GM18873 (cell line): ENCODE results near the gene A1BG.
"Not testable (repeated sequence)": the region's sequence is repeated elsewhere in the genome, so short reads cannot be mapped to it uniquely, and the experiment has no call there.

Experiments used
- ATAC-seq: cut with Tn5 transposase; IDR thresholded peaks from one replicate; pipeline ENCODE4 v1.9.1; 2021; ENCODE audit warnings: mild to moderate bottlenecking, moderate library complexity, moderate number of reproducible peaks; ENCODE audit not compliant: unreplicated experiment, low FRiP score

A1BG gene

DNA sequence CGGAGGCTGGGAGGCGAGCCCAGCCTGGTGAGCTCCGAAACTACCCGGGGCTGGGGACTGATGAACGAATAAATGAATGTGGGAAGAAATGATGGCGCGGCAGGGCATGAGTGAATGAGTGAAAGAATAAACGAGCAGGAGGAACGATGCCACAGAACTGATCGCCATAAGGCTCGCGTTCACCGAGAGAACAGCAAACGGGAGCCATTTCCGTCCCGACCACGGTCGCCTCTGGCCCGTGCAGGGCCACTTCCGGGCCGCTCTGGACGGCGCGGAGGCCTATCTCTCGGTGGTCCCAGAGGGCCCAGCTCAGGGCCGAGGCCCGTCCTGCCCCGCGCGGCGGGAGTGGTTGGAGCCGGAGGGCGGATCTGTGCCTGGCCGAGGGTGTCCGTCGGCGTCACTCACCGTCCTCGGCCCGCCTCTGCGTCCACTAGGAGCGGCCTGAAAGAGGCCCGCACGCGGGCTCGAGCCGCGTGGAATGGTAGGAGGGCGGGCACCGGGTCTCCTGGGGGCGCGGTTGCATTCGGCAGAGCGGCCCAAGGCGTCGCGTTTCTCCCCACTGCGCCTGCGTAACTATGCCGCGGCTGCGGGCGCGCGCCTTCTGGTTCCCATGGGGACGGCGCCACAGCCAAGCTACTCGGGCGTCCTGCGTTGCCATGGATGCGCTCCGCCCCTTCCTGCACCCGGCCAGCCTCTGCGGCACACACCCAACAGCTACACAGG is 9.1 kb upstream of the A1BG start, which contains the start of gene ZNF497:
ZNF497 (minus strand) TSS at position 480 of the 723 bp plus-strand sequence. CDS start 5,116 bp downstream, outside the sequence.
- peak; percentile 77 for ATAC-seq

DNA sequence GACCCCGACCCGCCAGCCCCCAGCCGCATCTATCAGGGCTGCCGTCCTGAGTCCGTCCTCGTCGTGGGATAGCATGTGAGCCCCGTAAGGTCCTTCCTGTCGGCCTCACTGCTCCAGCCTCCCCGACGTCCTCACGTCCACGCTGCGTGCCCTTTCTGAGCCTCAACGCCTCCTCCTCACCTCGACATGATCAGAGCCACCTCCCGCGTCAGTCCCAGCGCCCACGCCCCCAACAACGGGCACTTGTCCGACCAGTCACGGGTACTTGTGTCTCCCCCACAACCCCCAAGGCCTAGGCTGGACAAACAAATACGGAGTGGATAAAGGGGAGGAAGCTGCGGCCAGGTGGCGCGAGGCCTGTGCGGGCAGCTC is 8.6 kb upstream of the A1BG start:
- no peak for ATAC-seq

DNA sequence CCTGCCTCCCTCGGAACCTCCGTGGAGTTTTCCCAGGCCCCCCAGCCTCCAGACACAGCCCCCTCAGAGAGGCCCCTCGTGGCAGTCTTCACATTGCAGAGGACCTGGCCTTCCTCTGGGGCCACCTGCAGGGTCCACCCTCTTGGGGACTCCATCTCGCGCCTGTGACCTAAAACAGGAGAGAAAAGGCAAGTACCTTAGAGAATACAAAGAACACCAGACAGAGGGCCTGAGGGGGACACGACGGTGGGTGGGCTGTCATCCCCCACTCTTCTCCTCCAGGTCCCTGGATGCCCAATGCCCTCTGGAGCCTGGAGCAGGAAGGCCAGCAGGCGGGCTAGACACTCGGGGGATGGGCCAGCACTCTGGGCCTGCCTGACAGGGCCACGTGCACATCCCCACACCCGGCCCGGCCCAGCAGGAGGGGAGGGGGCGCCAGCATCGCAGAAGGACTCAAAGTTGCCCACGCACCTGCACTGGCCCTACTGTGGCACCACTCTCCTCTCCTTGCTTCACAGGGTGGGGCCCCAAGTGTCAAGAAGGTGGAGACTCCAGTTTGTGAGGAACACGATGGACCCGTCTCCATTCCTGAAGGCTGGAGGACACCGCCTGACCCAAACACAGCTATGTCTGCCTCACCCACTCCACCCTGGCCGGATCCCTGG is 4.3 kb upstream of the A1BG start:
- no peak for ATAC-seq

DNA sequence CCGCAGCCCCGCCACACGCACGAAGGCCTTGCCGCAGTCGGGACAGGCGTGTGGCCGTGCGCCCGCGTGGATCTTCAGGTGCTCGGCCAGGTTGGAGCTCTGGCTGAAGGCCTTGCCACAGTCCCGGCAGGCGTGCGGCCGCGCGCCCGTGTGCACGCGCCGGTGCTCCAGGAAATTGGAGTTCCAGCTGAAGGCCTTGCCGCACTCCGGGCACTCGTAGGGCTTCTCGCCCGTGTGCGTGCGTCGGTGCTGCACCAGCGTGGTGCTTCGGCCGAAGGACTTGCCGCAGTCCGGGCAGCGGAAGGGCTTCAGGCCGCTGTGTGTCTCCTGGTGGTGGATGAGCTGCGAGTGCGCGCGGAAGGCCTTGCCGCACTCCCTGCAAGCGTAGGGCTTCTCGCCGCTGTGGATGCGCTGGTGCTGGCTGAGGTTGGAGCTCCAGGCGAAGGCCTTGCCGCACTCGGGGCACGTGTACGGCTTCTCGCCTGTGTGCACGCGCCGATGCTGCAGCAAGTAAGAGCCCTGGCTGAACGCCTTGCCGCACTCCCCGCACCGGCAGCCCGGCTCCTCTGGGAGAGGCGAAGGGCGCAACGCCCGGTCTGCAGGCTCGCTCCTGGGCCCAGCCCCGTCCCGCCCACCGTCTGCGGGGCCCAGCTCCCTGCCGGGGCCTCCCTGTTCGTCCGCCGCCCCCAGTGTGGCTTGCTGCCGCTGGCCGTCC is 3.6 kb upstream of the A1BG start:
- ATAC-seq: no peak

DNA sequence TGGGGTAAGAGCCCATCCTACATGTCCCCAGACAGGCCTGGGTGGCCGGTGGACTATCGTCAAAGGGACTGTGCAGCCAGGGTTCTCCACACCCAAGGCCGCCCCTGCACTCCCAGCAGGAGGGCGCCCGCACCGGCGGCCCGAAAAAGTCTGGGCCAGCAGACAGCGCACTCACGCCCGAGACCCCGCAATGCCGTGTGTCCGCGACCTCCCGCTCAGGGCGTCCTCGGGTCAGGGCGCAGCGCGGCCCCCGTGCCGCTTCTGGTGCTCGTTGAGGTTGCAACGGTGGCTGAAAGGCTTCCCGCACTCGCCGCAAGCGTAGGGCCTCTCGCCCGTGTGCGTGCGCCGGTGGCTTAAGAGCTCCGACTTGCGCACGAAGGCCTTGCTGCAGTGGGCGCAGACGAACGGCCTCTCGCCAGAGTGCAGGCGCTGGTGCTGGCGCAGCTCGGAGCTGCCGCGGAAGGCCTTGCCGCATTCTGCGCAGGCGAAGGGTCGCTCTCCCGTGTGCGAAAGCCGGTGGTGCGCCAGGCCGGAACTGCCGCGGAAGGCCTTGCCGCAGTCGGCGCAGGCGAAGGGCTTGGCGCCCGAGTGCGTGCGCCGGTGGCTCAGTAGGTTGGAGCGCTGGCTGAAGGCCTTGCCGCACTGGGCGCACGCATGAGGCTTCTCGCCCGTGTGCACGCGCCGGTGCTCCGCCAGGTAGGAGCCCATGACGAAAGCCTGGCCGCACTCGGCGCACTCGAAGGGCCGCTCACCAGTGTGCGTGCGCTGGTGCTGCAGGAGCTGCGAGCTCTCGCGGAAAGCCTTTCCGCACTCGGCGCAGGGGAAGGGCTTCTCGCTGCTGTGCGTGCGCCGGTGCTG is 2.8 kb upstream of the A1BG start:
- ATAC-seq: no peak

DNA sequence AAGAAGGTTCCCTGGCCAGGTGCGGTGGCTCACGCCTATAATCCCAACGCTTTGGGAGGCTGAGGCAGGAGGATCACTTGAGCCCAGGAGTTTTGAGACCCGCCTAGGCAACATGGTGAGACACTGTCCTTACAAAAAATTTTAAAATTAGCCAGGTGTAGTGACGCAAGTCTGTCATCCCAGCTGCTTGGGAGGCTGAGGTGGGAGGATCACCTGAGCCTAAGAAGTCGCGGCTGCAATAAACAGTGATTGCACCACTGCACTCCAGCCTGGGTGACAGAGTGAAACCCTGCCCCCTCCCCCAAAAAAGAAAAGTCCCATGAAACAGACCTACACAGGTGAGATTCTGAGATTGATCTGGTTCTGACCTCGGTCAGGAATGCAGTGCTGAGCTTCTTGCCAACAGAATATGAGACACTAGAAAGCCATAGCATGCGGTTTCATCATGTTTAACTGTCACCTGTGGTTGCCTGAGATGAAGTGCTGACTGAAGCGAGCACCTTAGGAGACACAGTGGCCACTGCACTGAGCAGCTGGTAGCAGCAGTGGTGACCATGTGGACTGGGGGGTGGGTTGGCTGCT is 2.0 kb upstream of the A1BG start:
- ATAC-seq: no peak

DNA sequence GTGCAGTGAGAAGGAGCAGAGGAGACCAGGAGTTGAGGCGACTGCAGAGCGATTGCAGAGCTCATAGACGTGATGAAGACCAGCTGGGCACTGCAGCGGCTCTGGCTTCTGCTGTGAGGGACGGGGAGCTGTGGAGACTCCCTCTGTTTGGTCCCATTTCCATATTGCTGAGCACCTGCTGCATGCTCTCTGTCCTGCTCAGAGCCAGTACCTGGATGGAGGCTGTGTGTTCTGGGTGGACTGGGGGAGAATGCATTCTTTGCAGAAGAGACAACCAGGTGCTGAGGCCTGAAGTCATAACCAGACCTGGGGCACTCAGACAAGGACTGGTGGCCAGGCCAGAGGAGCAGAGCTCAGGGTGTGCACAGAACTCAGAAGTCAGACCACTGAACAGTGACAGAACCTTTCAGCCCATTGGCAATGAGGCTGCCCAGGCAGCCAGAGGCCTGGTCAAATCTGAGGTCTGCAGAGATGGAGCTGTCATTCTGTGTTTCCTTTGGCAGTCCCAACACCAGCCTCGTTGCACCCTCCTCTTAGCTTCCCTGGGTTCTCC is 1.3 kb upstream of the A1BG start:
- ATAC-seq: no peak

DNA sequence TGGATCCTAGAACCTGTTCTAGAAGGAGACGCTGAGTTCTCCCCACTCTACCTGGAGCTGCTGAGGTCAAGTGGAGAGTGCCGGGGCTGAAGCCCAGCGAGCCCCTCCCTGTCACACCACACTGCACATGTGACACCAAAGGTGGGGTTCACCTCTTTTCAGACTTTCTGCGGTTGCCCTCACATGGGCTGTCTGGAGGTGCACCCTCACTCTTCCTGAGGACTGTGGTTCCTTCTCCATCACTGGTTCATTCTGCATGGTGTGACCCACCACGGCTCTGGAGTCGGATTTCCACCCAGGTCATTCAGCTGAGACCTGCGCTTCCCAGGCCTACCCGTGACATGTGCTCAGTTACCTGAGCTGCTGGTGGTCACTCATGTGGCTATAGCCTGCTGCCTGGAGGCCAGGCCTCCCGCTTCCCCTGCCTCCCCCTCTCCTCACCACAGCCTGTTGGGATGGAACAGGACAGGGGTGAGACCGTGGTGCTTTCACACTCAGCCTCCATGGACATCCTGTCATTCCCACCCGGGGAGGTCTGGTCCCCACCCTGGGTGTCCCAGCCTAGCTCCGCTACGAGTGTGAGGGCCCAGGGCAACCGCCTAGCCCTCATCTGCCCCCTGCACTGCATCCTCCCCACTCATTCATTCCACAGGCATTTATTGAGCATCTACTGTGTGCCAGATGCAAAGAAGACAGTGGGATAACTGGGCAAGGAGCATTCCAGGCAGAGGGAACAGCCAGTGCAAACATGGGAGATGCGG is 605 bp upstream of the A1BG start:
- ATAC-seq: no peak

DNA sequence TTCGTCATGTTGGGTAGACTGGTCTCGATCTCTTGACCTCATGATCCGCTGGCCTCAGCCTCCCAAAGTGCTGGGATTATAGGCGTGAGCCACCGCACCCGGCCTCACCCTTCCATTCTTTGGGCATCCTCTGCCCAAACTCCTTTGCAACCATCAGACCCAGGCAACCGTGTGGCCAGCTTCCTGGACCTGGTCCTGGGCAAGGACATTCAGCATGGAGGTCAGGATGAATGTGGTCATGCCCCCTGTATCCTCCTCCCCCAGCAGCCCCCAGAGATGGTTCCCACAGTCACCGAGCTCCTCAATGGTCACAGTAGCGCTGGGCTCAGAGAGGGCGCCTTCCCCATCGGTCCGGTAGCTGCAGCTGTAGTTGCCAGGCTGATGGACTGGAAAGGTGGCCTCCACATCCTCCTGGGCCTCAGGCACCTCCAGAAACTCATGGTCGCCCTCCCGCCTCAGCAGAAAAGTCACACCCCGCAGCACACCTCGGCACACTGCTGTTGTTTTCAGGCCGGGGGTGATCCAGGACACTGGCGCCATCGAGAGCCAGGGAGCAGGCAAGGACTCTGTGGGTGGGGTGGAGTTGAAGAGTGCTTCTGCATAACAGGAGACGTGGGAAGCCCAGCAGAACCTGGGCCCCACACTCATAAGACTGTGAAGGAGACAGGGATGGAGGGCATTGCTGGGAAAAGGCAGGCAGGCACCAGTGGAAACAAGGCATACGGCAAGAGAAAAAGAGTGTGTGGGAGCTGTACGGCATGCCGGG is 1.1 kb downstream of the A1BG start:
- ATAC-seq: no peak

DNA sequence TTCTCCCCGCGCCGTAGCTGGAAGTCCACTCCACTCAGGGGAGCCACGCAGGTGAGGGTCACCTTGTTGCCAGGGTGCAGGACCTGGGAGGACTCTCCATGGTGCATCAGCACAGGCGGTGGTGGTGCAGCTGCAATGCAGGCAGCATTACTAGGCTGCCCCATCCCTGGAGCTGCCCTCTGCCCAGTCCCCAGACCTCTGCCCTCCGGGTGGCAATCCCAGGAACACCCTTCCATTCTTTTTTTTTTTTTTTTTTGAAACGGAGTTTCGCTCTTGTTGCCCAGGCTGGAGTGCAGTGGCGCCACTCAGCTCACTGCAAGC is 1.8 kb downstream of the A1BG start:
- ATAC-seq: no peak

DNA sequence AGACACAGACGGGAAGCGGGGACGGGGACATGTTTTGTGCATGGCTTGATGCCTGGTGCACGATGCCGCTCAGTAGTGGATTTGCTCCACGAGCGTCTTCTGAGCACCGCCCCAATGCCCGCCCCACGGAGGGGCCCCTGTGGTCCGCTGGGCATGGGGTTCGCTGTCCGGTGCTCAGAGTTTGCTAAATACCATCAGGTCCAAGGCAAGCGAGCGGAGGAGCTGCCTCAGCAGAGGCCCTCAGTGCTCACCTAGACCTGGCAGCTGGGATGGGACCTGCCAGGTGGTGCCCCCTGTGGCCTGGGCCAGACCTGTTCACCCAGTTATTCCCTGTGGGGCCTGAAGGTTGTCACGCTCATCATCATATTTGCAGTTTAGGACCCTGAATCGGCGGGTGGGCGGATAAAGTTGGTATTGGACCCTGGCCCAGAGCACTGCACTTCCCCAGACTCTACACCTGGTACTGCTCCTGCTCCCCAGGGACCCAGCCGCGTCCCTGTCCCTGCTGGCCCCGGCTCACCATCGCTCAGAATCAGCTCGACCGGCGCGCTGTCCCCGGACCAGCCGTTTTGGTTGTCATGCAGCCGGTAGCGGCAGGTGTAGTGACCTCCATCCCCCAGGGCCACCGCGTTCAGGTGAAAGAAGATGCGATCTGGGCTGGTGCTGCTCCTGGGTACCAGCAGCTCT is 2.3 kb downstream of the A1BG start:
- ATAC-seq: no peak

DNA sequence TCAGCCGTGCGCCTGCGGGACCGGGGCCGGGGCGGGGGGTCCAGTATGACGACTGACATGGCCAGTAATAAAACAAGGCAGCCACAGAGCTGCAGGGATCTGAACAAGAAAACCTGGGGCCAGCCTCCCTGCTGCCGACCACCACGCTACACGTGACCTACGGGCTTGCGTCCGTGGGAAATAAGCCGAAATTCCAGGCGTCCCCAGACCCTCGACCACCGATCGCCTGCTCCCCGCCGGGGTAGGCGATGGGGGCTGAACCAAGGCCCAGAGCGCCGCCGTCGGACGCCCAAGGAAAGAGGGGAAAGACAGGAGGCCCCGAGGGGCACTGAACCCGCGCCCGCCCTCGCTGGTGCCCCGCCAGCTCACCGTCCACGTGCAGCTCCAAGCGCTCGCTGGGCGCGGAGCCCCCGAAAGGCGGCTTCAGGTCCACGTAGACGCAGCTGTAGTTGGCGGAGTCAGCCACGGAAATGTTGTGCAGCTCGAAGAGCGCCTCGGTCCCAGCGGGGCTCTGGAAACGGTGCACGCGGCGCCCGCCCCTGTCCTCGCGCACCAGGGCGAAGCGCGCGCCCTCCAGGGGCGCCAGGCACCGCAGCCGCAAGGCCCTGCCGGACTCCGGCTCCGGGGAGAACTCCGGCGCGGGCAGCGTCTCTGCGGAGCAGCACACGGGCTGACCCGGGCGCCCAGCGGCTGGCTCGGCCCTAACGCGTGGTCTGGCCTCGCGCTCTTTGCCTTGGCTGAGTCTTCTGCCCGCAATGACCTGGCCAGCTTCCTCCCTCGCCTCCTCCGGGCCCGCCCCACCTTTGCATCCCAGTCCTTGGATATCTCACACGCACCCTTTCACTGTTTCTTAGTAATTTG is 3.1 kb downstream of the A1BG start:
- no peak for ATAC-seq

DNA sequence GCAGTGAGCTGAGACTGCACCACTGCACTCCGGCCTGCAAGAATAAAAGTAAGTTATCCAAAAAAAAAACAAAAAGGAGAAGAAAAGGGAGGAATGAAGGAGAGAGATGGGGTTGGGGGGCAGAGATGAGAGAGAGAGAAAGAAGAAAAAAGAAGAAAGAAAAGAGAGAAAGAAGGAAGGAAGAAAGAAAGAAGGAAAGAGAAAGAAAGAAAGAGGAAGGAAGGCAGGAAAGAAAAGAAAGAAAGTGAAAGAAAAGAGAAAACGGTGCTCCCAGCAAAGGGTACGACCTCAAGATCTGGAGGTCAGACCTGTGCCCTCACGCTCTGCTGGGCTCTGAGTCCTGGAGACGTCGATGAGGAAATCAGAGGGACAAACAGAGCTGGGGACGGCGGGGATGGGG is 3.7 kb downstream of the A1BG start:
- no peak for ATAC-seq

DNA sequence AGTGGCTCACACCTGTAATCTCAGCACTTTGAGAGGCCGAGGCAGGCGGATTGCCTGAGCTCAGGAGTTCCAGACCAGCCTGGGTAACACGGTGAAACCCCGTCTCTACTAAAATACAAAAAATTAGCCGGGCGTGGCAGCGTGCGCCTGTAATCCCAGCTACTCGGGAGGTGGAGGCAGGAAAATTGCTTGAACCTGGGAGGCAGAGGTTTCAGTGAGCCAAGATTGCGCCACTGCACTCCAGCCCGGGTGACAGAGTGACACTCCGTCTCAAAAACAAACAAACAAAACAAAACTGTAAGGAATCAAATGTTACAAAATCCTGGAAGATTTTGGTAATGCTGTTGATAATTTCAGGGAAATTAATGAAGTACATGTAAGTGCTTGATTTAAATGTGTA is 5.2 kb downstream of the A1BG start:
- not testable (repeated sequence) for ATAC-seq

DNA sequence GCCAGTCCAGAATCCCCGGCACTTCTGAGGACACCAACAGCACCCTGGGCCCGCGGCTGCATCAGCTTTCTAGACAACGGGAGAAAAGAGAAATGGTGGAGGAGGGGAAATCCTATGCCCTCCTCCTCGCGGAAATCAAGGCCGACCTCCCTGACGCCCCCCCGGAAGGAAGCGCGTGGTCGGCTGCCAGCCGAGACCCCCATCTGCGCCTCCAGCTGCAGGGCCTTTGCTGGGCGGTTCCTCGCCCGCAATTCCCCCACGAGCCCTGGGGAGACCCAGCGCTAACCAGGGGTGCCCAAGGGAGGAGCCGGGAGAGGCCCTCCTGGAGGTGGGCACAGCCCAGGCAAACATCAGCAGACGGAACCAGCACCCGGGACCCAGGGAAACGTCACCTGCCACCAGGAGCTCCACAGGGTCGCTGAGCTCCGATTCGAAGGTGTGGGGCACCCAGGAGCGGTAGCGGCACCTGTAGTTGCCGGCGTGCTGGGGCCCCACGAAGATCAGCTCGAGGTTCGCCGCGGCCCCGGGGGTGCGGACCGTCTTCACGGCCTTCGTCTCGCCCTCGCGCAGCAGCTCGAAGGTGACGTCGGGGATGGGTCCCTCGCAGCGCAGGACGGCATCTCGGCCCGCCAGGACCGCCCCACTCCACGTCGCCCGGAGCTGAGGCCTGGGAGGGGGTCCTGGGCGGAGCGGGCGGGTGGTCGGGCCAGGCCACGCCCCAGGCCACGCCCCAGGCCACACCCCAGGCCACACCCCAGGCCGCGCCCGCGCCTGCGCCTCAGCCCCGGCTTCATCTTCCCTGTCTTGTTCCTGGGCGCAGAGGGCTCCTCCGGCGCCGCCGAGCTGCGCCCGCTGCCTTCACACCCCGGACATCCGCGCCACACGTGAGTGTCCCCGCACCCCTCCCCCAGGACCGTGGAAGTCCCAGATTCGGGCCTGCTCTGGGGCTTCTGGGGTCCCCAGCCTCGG is 6.0 kb downstream of the A1BG start:
- ATAC-seq: peak; percentile 70

DNA sequence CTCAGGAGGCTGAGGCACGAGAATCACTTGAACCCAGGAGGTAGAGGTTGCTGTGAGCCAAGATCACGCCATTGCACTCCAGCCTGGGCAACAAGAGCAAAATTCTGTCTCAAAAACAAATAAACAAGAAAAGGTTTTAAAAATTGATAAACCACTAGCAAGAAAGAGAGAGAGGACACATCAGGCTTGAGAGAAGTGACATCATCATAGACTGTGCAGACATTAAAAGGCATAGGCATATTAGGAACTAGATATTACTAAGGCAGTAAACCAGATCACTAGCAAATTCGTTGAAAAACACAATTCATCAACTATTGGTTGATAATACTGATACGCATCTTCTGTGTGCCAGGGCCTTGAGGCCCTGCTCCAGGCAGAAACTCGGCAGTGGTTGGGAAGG is 7.7 kb downstream of the A1BG start:
- ATAC-seq: no peak
